KOPT-K1 (cell line): ENCODE results near the gene MOB1B.
"Not testable (repeated sequence)": the region's sequence is repeated elsewhere in the genome, so short reads cannot be mapped to it uniquely, and the experiment has no call there.

Experiments
- H3K27ac ChIP-seq: fragments of 200-600 bp; sonication (generic); 2 replicates; pipeline ENCODE4 v1.5.1; 2016; ENCODE audit warnings: antibody characterized with exemption, mild to moderate bottlenecking, low read depth, low read length; ENCODE audit not compliant: poor library complexity, severe bottlenecking
- H3K36me3 ChIP-seq: fragments of 200-600 bp; sonication (generic); 2 replicates; pipeline ENCODE4 v1.5.1; 2017; ENCODE audit warnings: antibody characterized with exemption, mild to moderate bottlenecking, low read length, moderate library complexity; ENCODE audit not compliant: insufficient read depth
- H3K9me3 ChIP-seq: fragments of 200-600 bp; sonication (generic); 2 replicates; pipeline ENCODE4 v1.5.1; 2017; ENCODE audit warnings: antibody characterized with exemption, low read length, mild to moderate bottlenecking; ENCODE audit not compliant: insufficient read depth, poor library complexity, severe bottlenecking

MOB1B gene

DNA sequence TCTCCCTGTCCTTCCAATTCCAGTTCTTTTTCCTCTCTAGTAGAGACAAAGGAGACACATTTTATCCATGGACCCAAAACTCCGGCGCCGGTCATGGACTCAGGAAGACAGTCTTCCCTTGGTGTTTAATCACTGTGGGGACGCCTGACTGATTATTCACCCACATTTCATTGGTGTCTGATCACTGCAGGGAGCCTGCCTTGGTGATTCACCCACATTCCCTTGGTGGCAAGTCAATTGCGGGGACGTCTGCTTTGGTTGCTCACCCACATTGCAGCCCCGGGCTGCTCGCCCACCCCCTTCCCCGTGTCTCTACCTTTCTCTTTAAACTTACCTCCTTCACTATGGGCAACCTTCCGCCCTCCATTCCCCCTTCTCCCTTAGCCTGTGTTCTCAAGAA lies 129.9 kb downstream of the MOB1B start:
- peaks cover 100% of the 10 kb centered on the region for H3K36me3 ChIP-seq
- H3K27ac ChIP-seq, H3K9me3 ChIP-seq: not testable (repeated sequence)
